HepG2 (cell line): ENCODE measurements around the gene F8. TPM values are rescaled to one million over a fixed set of nuclear protein-coding genes. Genes with fewer than 3 reads are reported as not detected.

Experiments used
- EHMT2 ChIP-seq: fragments of 200-600 bp; sonication (generic); IDR thresholded peaks from 2 replicates; pipeline ENCODE4 v1.7.0; 2017; ENCODE audit warnings: antibody characterized with exemption, low read depth, low read length, borderline replicate concordance
- KLF15 ChIP-seq: sonication (generic); formaldehyde crosslinking; IDR thresholded peaks from 2 replicates; pipeline ENCODE4 v1.8.1; 2023; ENCODE audit warnings: borderline replicate concordance, mild to moderate bottlenecking, inconsistent platforms, missing genetic modification reagents, mixed read lengths
- MYC ChIP-seq: sonication (generic); formaldehyde crosslinking; IDR thresholded peaks from 2 replicates; pipeline ENCODE4 v1.9.0; 2021; ENCODE audit warnings: missing genetic modification reagents, borderline replicate concordance
- MZF1 ChIP-seq: sonication (generic); formaldehyde crosslinking; IDR thresholded peaks from 2 replicates; pipeline ENCODE4 v1.8.1; 2023; ENCODE audit warnings: mild to moderate bottlenecking, missing genetic modification reagents, borderline replicate concordance
- SRSF9 ChIP-seq: fragments of 200-400 bp; formaldehyde crosslinking; IDR thresholded peaks from 2 replicates; pipeline ENCODE4 v1.6.1; 2018; ENCODE audit warnings: borderline replicate concordance, mild to moderate bottlenecking, low read depth, low read length; ENCODE audit not compliant: insufficient read depth, poor library complexity, severe bottlenecking
- THYN1 ChIP-seq: sonication (generic); formaldehyde crosslinking; IDR thresholded peaks from 2 replicates; pipeline ENCODE4 v1.8.1; 2023; ENCODE audit warnings: low read depth, mild to moderate bottlenecking, moderate library complexity, missing genetic modification reagents, borderline replicate concordance
- ZNF432 ChIP-seq: sonication (generic); formaldehyde crosslinking; IDR thresholded peaks from 2 replicates; pipeline ENCODE4 v1.5.0; 2020; ENCODE audit warnings: missing genetic modification reagents, mild to moderate bottlenecking, borderline replicate concordance
- ZNF550 ChIP-seq: sonication (generic); formaldehyde crosslinking; IDR thresholded peaks from 2 replicates; pipeline ENCODE4 v1.4.0; 2020; ENCODE audit warnings: mild to moderate bottlenecking, missing genetic modification reagents, borderline replicate concordance
- ZNF552 ChIP-seq: sonication (generic); formaldehyde crosslinking; IDR thresholded peaks from 2 replicates; pipeline ENCODE4 v1.9.0; 2022; ENCODE audit warnings: missing genetic modification reagents, mild to moderate bottlenecking, borderline replicate concordance
- ZNF589 ChIP-seq: sonication (generic); formaldehyde crosslinking; conservative IDR thresholded peaks from 2 replicates; pipeline ENCODE4 v1.8.0; 2022; ENCODE audit warnings: mild to moderate bottlenecking, moderate library complexity, missing genetic modification reagents
- ZNF749 ChIP-seq: sonication (generic); formaldehyde crosslinking; IDR thresholded peaks from 2 replicates; pipeline ENCODE4 v1.8.0; 2022; ENCODE audit warnings: mild to moderate bottlenecking, missing genetic modification reagents, moderate library complexity, borderline replicate concordance
- polyA plus RNA-seq, 8 experiments: library from polyadenylated mRNA; depleted of rRNA in 3 of 8; stranded (reverse) in 7 of 8; unstranded in 1 of 8; fragments of >200 nt; fragmentation: Illumina TruSeq in 4 of 8; extraction: Trizol in 4 of 8; gene quantifications; 2 replicates each; pipeline versions ENCODE4 v1.2.1 to v1.2.3, GENCODE V29; 2011 to 2016; ENCODE audit warnings: low read depth in 4 of 8, missing spikeins in 1 of 8, mixed read lengths in 1 of 8; ENCODE audit not compliant: insufficient read depth in 1 of 8
- total RNA-seq, 5 experiments: library from RNA; depleted of rRNA; stranded (reverse); fragments of >200 nt; fragmentation: Illumina TruSeq; extraction: Trizol; gene quantifications; 2 replicates each; pipeline ENCODE4 v1.2.3, GENCODE V29; 2016; ENCODE audit warnings: low read depth in 1 of 5
- TF ChIP-seq, protein P1 (sequence below): sonication (generic); formaldehyde crosslinking; IDR thresholded peaks from 2 replicates; pipeline ENCODE4 v1.4.0; 2020; ENCODE audit warnings: missing genetic modification reagents
- TF ChIP-seq, protein P2 (sequence below): sonication (generic); formaldehyde crosslinking; IDR thresholded peaks from 2 replicates; pipeline ENCODE4 v1.4.0; 2020; ENCODE audit warnings: mild to moderate bottlenecking, missing genetic modification reagents
- TF ChIP-seq, protein P3 (sequence below): sonication (generic); formaldehyde crosslinking; IDR thresholded peaks from 2 replicates; pipeline ENCODE4 v1.8.1; 2023; ENCODE audit warnings: missing genetic modification reagents, inconsistent platforms, borderline replicate concordance
- TF ChIP-seq, protein P4 (sequence below): IDR thresholded peaks from 2 replicates; pipeline ENCODE4 v1.6.1; 2016; ENCODE audit warnings: mild to moderate bottlenecking
- TF ChIP-seq, protein P5 (sequence below): sonication (generic); formaldehyde crosslinking; IDR thresholded peaks from 2 replicates; pipeline ENCODE4 v1.4.0; 2020; ENCODE audit warnings: mild to moderate bottlenecking, missing genetic modification reagents
- TF ChIP-seq, protein P6 (sequence below): sonication (generic); formaldehyde crosslinking; IDR thresholded peaks from 2 replicates; pipeline ENCODE4 v1.4.0; 2020; ENCODE audit warnings: missing genetic modification reagents
- TF ChIP-seq, protein P7 (sequence below): sonication (generic); formaldehyde crosslinking; IDR thresholded peaks from 2 replicates; pipeline ENCODE4 v1.5.0; 2020; ENCODE audit warnings: mild to moderate bottlenecking, missing genetic modification reagents, moderate library complexity
- TF ChIP-seq, protein P8 (sequence below): sonication (generic); formaldehyde crosslinking; IDR thresholded peaks from 2 replicates; pipeline ENCODE4 v1.4.0; 2020; ENCODE audit warnings: low read depth, mild to moderate bottlenecking, missing genetic modification reagents

F8 gene
- total and polyA plus RNA-seq, 2 of the 13 experiments (the other 11 are each of a cell fraction or from before 2014, with no cell fraction given), result 0.29 to 0.61 TPM

DNA sequence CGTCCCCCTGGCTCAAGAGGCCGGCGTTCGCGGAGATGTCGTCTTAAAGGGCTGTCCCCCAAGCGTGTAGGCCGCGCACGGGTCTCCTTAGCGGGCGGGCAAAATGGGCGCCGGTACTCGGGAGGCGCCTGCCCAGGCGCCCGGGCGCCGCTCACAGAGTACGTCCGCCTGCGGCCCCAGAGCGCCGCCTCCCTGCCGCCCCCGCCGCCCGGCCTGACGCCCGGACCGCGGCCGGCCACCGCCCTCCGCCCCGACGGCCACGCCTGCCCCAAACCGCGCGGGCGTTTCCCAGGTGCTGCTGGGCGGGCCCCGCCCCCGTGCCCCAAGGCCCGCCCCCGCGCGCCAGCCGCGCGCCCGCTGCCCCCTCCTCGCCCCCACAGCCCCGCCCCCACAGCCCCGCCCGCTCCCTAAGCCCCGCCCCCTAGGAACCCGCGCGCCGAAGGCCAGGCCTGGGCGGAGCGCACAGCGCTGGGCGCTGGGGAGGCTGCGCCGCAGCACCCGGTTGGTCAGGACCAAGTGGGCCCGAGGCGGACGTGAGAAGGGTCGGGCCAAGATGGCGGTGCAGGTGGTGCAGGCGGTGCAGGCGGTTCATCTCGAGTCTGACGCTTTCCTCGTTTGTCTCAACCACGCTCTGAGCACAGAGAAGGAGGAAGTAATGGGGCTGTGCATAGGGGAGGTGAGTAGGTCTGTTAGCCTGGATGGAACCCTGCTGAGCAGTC is 48.6 kb upstream of the F8 start, which contains the start of the genes BRCC3, CMC4 and MTCP1 (continued):
- TF ChIP-seq KLF15 (CRISPR knock-in tag) (no peak), ZNF432 (CRISPR knock-in tag) (no peak), MZF1 (no peak), ZNF550 (CRISPR knock-in tag) (no peak), ZNF552 (no peak), ZNF589 (CRISPR knock-in tag) (no peak), THYN1 (CRISPR knock-in tag) (no peak), SRSF9 (no peak), MYC (CRISPR knock-in tag) (no peak; the same call in 1 of the 2 replicates), EHMT2 (no peak), ZNF749 (no peak)
- TF ChIP-seq, protein P1, sequence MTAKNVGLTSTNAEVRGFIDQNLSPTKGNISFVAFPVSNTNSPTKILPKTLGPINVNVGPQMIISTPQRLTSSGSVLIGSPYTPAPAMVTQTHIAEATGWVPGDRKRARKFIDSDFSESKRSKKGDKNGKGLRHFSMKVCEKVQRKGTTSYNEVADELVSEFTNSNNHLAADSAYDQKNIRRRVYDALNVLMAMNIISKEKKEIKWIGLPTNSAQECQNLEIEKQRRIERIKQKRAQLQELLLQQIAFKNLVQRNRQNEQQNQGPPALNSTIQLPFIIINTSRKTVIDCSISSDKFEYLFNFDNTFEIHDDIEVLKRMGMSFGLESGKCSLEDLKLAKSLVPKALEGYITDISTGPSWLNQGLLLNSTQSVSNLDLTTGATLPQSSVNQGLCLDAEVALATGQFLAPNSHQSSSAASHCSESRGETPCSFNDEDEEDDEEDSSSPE (CRISPR knock-in tag), result no peak
- TF ChIP-seq, protein P2, sequence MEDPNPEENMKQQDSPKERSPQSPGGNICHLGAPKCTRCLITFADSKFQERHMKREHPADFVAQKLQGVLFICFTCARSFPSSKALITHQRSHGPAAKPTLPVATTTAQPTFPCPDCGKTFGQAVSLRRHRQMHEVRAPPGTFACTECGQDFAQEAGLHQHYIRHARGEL (CRISPR knock-in tag), result no peak
- TF ChIP-seq, protein P3, sequence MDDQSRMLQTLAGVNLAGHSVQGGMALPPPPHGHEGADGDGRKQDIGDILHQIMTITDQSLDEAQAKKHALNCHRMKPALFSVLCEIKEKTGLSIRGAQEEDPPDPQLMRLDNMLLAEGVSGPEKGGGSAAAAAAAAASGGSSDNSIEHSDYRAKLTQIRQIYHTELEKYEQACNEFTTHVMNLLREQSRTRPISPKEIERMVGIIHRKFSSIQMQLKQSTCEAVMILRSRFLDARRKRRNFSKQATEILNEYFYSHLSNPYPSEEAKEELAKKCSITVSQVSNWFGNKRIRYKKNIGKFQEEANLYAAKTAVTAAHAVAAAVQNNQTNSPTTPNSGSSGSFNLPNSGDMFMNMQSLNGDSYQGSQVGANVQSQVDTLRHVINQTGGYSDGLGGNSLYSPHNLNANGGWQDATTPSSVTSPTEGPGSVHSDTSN (CRISPR knock-in tag), result no peak
- TF ChIP-seq, protein P4, sequence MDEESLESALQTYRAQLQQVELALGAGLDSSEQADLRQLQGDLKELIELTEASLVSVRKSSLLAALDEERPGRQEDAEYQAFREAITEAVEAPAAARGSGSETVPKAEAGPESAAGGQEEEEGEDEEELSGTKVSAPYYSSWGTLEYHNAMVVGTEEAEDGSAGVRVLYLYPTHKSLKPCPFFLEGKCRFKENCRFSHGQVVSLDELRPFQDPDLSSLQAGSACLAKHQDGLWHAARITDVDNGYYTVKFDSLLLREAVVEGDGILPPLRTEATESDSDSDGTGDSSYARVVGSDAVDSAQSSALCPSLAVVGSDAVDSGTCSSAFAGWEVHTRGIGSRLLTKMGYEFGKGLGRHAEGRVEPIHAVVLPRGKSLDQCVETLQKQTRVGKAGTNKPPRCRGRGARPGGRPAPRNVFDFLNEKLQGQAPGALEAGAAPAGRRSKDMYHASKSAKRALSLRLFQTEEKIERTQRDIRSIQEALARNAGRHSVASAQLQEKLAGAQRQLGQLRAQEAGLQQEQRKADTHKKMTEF (CRISPR knock-in tag), result no peak
- TF ChIP-seq, protein P5, sequence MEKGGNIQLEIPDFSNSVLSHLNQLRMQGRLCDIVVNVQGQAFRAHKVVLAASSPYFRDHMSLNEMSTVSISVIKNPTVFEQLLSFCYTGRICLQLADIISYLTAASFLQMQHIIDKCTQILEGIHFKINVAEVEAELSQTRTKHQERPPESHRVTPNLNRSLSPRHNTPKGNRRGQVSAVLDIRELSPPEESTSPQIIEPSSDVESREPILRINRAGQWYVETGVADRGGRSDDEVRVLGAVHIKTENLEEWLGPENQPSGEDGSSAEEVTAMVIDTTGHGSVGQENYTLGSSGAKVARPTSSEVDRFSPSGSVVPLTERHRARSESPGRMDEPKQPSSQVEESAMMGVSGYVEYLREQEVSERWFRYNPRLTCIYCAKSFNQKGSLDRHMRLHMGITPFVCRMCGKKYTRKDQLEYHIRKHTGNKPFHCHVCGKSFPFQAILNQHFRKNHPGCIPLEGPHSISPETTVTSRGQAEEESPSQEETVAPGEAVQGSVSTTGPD (CRISPR knock-in tag), result no peak
- TF ChIP-seq, protein P6, sequence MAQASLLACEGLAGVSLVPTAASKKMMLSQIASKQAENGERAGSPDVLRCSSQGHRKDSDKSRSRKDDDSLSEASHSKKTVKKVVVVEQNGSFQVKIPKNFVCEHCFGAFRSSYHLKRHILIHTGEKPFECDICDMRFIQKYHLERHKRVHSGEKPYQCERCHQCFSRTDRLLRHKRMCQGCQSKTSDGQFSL (CRISPR knock-in tag), result no peak
- TF ChIP-seq, protein P7, sequence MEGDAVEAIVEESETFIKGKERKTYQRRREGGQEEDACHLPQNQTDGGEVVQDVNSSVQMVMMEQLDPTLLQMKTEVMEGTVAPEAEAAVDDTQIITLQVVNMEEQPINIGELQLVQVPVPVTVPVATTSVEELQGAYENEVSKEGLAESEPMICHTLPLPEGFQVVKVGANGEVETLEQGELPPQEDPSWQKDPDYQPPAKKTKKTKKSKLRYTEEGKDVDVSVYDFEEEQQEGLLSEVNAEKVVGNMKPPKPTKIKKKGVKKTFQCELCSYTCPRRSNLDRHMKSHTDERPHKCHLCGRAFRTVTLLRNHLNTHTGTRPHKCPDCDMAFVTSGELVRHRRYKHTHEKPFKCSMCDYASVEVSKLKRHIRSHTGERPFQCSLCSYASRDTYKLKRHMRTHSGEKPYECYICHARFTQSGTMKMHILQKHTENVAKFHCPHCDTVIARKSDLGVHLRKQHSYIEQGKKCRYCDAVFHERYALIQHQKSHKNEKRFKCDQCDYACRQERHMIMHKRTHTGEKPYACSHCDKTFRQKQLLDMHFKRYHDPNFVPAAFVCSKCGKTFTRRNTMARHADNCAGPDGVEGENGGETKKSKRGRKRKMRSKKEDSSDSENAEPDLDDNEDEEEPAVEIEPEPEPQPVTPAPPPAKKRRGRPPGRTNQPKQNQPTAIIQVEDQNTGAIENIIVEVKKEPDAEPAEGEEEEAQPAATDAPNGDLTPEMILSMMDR (CRISPR knock-in tag), result no peak
- TF ChIP-seq, protein P8, sequence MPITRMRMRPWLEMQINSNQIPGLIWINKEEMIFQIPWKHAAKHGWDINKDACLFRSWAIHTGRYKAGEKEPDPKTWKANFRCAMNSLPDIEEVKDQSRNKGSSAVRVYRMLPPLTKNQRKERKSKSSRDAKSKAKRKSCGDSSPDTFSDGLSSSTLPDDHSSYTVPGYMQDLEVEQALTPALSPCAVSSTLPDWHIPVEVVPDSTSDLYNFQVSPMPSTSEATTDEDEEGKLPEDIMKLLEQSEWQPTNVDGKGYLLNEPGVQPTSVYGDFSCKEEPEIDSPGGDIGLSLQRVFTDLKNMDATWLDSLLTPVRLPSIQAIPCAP (CRISPR knock-in tag), result no peak
